Osteoblast (primary cell): ENCODE results near the gene MYADML2. TPM values are rescaled to one million over a fixed set of nuclear protein-coding genes. Genes with fewer than 3 reads are reported as not detected.
A peak's percentile ranks its signal among the peaks of the same experiment; 100 is the strongest.

Source experiments
- DNase-seq: peaks from one replicate; pipeline ENCODE4 v3.0.0; 2011; ENCODE audit warnings: low spot score, mixed read lengths; ENCODE audit not compliant: insufficient read length; ENCODE audit errors: missing footprints
- H2AFZ ChIP-seq: 2 replicates; pipeline ENCODE4 v1.6.0; 2011; ENCODE audit warnings: mild to moderate bottlenecking, low read length
- H3K27ac ChIP-seq: 2 replicates; pipeline ENCODE4 v1.5.1; 2011; ENCODE audit warnings: mild to moderate bottlenecking, low read depth, low read length, moderate library complexity
- H3K27me3 ChIP-seq: 2 replicates; pipeline ENCODE4 v1.6.0; 2012; ENCODE audit warnings: mild to moderate bottlenecking, control low read depth, inconsistent platforms, low read length, moderate library complexity; ENCODE audit not compliant: insufficient read depth
- H3K36me3 ChIP-seq: 2 replicates; pipeline ENCODE4 v1.5.1; 2011; ENCODE audit warnings: mild to moderate bottlenecking, low read length, control low read depth, moderate library complexity; ENCODE audit not compliant: insufficient read depth
- H3K4me1 ChIP-seq: 2 replicates; pipeline ENCODE4 v1.5.1; 2011; ENCODE audit warnings: mild to moderate bottlenecking, low read length, control low read depth, moderate library complexity; ENCODE audit not compliant: insufficient read depth
- H3K4me2 ChIP-seq: 2 replicates; pipeline ENCODE4 v1.6.0; 2011; ENCODE audit warnings: mild to moderate bottlenecking, low read length; ENCODE audit not compliant: insufficient read depth
- H3K4me3 ChIP-seq: fragments of 200-600 bp; sonication (generic); 3 replicates; pipeline ENCODE4 v1.5.1; 2012; ENCODE audit warnings: mild to moderate bottlenecking, low read length, inconsistent platforms; ENCODE audit not compliant: insufficient read depth
- H3K79me2 ChIP-seq: 2 replicates; pipeline ENCODE4 v1.6.0; 2012; ENCODE audit warnings: mild to moderate bottlenecking, low read length, control low read depth, inconsistent platforms; ENCODE audit not compliant: insufficient read depth
- H3K9me3 ChIP-seq: 2 replicates; pipeline ENCODE4 v1.5.1; 2011; ENCODE audit warnings: low read depth, low read length, control low read depth
- H4K20me1 ChIP-seq: 2 replicates; pipeline ENCODE4 v1.6.0; 2012; ENCODE audit warnings: mild to moderate bottlenecking, low read length, control low read depth; ENCODE audit not compliant: insufficient read depth
- total RNA-seq: library from RNA; depleted of rRNA; stranded (reverse); fragments of >200 nt; gene quantifications from 2 replicates; pipeline ENCODE4 v1.2.3, GENCODE V29; 2012
- TF ChIP-seq, protein P1 (sequence below): IDR thresholded peaks from 2 replicates; pipeline ENCODE4 v1.5.1; 2011; ENCODE audit warnings: mild to moderate bottlenecking, low read depth, low read length, moderate library complexity; ENCODE audit errors: extremely low read depth

The MYADML2 gene
- total RNA-seq, 1 donor: not detected

DNA sequence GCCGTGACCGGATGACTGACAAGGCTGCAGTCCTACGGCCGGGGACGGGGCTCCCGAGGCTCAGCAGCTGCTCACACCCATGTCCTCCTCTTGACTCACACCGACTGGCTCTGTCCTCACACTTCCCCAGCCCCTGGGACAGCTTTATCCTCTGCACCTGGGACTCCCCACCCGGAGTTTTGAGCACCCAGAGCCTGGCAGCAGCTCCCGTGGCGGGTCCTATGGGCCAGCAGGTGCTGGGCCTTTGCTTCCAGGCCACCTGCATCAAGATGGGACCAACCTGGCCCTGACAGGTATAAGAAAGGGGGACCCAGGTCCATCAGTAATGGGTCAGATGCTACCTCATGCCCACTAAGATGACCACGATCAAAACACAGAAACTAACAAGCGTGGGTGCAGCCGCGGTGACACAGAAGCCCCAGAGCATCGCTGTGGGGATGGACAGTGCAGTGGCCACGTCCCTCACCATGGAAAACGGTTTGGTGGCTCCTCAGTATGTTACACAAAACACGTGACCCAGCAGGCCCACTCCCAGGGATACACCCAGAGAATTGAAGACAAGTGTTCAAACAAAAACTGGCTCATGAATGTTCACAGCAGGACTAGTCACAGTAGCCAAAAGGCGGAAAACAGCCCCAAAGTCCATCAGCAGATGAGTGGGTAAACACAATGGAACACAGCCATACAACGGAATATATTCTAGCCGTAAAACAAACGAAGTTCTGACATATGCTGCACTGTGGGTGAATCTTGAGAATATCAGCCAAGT, 17.2 kb upstream of the MYADML2 start:
- Histone ChIP-seq H3K27ac (no peak overlapping the region), H3K4me3 (no peak overlapping the region), H3K4me2 (no peak overlapping the region), H3K9me3 (no peaks in the 10 kb centered on the region), H3K27me3 (peaks cover 31% of the 10 kb centered on the region), H3K79me2 (no peaks in the 10 kb centered on the region), H3K36me3 (no peaks in the 10 kb centered on the region), H4K20me1 (no peaks in the 10 kb centered on the region), H3K4me1 (peaks cover 6% of the 10 kb centered on the region), H2AFZ (no peak overlapping the region)
- peak; percentile 50 for DNase-seq
- TF ChIP-seq, protein P1, sequence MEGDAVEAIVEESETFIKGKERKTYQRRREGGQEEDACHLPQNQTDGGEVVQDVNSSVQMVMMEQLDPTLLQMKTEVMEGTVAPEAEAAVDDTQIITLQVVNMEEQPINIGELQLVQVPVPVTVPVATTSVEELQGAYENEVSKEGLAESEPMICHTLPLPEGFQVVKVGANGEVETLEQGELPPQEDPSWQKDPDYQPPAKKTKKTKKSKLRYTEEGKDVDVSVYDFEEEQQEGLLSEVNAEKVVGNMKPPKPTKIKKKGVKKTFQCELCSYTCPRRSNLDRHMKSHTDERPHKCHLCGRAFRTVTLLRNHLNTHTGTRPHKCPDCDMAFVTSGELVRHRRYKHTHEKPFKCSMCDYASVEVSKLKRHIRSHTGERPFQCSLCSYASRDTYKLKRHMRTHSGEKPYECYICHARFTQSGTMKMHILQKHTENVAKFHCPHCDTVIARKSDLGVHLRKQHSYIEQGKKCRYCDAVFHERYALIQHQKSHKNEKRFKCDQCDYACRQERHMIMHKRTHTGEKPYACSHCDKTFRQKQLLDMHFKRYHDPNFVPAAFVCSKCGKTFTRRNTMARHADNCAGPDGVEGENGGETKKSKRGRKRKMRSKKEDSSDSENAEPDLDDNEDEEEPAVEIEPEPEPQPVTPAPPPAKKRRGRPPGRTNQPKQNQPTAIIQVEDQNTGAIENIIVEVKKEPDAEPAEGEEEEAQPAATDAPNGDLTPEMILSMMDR: no peak

GRCh38 chr17:81962499-81963441, 15.7 kb upstream of the MYADML2 start:
- H3K4me2 ChIP-seq: no peak overlapping the region
- H3K9me3 ChIP-seq: no peaks in the 10 kb centered on the region
- H3K27me3 ChIP-seq: peaks cover 45% of the 10 kb centered on the region
- H3K4me1 ChIP-seq: no peaks in the 10 kb centered on the region
- no peaks in the 10 kb centered on the region for H3K79me2 ChIP-seq
- peak; percentile 78 for DNase-seq
- H4K20me1 ChIP-seq: peaks cover 3% of the 10 kb centered on the region
- H2AFZ ChIP-seq: no peak overlapping the region
- no peak overlapping the region for H3K4me3 ChIP-seq
- no peak overlapping the region for H3K27ac ChIP-seq
- TF ChIP-seq, protein P1: no peak
- no peaks in the 10 kb centered on the region for H3K36me3 ChIP-seq

DNA sequence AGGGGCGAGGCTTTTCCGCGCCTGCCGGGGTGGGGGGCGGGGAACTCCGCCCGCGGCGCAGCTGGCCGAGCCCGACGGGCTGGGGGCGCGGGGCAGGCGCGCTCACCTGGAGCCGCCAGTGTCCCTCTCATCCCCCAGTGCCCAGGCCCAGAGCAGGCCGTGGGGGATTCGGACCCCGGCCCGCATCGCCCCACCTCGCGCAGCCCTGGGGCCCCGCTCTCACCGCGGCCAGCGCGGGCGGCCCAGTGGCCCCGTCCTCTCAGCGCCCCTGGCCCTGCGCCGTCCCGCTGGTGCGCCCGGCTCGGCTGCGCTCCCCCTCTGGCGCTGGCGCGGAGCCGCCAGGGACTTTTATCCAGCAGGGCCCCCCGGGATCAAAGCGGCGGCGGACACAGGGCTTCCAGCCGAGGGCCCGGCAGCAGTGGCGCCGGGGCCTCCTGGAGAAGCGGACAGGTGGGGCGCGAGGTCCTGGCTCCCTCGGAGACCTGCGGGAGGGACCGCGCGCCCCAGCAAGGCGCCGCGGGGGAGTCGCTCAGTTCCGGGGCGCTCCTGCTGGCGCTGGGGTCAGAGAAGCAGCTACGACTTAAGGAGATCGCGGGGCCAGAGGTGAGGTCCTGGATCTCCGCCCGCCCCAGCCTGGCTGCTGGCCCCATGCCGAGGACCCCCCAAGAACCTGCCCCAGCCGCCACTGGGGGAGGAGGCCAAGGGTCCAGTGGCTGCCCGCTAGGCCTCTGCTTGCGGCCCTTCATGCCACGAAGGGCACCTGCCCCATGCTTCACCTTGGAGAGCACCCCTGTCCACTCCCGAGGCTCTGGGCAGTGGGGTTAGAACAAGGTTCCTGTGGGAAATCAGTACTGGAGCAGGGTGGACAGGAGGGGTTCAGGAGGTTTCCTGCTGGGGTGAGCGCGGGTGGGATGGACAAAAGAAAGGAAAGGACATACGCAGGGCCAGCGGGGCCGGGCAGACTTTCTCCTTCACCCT, 14.8 kb upstream of the MYADML2 start:
- no peaks in the 10 kb centered on the region for H3K79me2 ChIP-seq
- TF ChIP-seq, protein P1: no peak
- H3K36me3 ChIP-seq: no peaks in the 10 kb centered on the region
- no peaks in the 10 kb centered on the region for H3K9me3 ChIP-seq
- peaks cover 3% of the 10 kb centered on the region for H4K20me1 ChIP-seq
- no peaks in the 10 kb centered on the region for H3K4me1 ChIP-seq
- no peak overlapping the region for H3K27ac ChIP-seq
- H3K4me2 ChIP-seq: no peak overlapping the region
- H2AFZ ChIP-seq: no peak overlapping the region
- H3K27me3 ChIP-seq: peaks cover 45% of the 10 kb centered on the region
- DNase-seq: peak; percentile 75
- H3K4me3 ChIP-seq: no peak overlapping the region
